DND-41 (cell line): ENCODE data around the gene EAPP.

ENCODE experiments used
- EZH2 ChIP-seq: IDR thresholded peaks from 3 replicates; pipeline ENCODE4 v1.6.1; 2012; ENCODE audit warnings: borderline replicate concordance, low read depth, mild to moderate bottlenecking, moderate library complexity, low read length, inconsistent platforms; ENCODE audit not compliant: severe bottlenecking
- TF ChIP-seq, protein P1 (sequence below): IDR thresholded peaks from 2 replicates; pipeline ENCODE4 v1.5.1; 2012; ENCODE audit warnings: borderline replicate concordance, low read length, moderate library complexity, mild to moderate bottlenecking; ENCODE audit not compliant: poor library complexity, severe bottlenecking; ENCODE audit errors: extremely low read depth

GRCh38 chr14:34475163-34475562 is 64.3 kb downstream of the EAPP start:
- TF ChIP-seq EZH2: no peak
- TF ChIP-seq, protein P1, sequence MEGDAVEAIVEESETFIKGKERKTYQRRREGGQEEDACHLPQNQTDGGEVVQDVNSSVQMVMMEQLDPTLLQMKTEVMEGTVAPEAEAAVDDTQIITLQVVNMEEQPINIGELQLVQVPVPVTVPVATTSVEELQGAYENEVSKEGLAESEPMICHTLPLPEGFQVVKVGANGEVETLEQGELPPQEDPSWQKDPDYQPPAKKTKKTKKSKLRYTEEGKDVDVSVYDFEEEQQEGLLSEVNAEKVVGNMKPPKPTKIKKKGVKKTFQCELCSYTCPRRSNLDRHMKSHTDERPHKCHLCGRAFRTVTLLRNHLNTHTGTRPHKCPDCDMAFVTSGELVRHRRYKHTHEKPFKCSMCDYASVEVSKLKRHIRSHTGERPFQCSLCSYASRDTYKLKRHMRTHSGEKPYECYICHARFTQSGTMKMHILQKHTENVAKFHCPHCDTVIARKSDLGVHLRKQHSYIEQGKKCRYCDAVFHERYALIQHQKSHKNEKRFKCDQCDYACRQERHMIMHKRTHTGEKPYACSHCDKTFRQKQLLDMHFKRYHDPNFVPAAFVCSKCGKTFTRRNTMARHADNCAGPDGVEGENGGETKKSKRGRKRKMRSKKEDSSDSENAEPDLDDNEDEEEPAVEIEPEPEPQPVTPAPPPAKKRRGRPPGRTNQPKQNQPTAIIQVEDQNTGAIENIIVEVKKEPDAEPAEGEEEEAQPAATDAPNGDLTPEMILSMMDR: no peak
